Measurements from ENCODE around the gene KCNT2. TPM values are rescaled to one million over a fixed set of nuclear protein-coding genes. Genes with fewer than 3 reads are reported as not detected.
"Not testable (repeated sequence)": the region's sequence is repeated elsewhere in the genome, so short reads cannot be mapped to it uniquely, and the experiment has no call there.

Gene KCNT2
- total RNA-seq, 2 experiments from 2014 or later = not detected

DNA sequence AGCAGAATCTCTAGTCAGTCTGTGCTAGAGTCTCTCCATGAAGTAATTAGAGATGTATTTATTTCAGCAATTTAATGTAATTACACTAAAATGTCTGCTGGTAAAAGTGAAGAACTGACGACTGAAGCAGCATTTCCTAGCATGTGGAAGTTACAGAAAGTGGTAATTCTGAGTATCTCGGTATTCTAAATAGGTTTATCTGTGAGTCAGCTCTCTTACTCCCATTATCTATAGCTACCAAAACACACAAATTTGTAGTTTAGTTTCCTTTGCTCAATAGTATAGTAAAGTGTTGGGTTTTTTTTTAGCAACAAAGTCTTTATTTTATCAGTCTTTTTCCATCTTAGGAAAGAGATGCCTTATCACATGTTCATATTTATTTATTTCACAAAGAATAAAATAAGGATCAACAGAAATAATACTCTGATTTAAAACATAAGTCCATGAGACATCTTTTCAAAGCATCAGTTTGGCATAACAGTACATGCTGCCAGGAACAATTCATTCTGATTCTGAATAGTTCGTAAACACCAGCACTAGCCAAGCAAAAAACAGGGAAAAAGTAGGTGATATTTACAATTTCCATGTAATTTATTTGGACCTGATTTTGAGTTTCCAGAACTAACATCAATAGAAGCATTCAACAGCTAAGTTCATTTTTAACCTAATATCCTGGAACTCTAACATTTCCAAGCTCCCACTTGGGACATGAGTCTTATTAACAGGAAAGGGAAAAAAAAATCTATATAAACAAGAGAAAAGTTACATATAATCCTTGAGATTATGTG lies 76.3 kb downstream of the KCNT2 start:
- H3K36me3 Mint-ChIP-seq (ENCODE audit: low read depth) = no peaks in the 10 kb centered on the region
- H3K4me1 Mint-ChIP-seq (ENCODE audit: low read depth) = no peaks in the 10 kb centered on the region
- H3K4me3 Mint-ChIP-seq = no peak overlapping the region
- H3K27me3 Mint-ChIP-seq (ENCODE audit: low read depth) = no peaks in the 10 kb centered on the region
- intact Hi-C loops (cut with micrococcal nuclease) = no loop called here
- DNase-seq = no peak
- CTCF ChIA-PET = no interaction called here
- peaks cover 3% of the 10 kb centered on the region for H3K9me3 Mint-ChIP-seq
- no peak overlapping the region for H3K27ac Mint-ChIP-seq

DNA sequence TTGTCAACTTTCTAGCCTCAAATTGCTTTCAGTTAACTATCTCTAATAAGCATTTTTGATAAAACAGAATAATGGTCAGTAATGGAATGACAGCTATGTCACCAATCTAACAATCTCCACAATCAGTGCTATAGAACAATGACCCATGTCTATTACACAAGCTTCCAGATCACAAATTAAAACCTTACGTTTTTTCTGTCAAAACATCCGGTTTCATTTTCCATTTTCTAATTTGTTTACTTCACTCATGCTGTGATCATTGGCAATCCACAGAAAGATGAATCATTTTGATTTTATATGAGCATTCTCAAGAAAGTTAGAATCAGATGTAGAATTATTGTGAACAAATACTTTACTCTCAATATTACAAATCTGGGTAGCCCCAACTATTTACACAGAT lies 80.3 kb downstream of the KCNT2 start:
- peaks cover 6% of the 10 kb centered on the region for H3K9me3 Mint-ChIP-seq
- no peak overlapping the region for H3K4me3 Mint-ChIP-seq
- CTCF ChIA-PET = no interaction called here
- no peak for DNase-seq
- intact Hi-C loops (cut with micrococcal nuclease) = no loop called here
- no peak overlapping the region for H3K27ac Mint-ChIP-seq
- H3K36me3 Mint-ChIP-seq (ENCODE audit: low read depth) = no peaks in the 10 kb centered on the region
- H3K4me1 Mint-ChIP-seq (ENCODE audit: low read depth) = no peaks in the 10 kb centered on the region
- no peaks in the 10 kb centered on the region for H3K27me3 Mint-ChIP-seq (ENCODE audit: low read depth)

DNA sequence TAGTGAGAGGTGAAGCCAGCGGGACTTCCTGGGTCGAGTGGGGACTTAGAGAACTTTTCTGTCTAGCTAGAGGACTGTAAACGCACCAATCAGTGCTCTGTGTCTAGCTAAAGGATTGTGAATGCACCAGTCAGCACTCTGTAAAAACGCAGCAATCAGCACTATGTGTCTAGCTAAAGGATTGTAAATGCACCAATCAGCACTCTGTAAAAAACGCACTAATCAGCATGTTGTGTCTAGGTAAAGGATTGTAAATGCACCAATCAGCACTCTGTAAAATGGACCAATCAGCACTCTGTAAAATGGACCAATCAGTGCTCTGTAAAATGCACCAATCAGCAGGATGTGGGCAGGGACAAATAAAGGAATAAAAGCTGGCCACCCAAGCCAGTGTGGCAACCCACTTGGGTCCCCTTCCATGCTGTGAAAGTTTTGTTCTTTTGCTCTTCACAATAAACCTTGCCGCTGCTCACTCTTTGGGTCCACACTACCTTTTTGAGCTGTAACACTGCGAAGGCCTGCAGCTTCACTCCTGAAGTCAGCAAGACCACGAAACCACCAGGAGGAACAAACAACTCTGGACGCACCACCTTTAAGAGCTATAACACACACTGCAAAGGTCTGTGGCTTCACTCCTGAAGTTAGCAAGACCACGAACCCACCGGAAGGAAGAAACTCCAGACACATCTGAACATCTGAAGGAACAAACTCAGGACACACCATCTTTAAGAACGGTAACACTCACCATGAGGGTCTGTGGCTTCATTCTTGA lies 85.5 kb downstream of the KCNT2 start:
- DNase-seq; H3K4me1 Mint-ChIP-seq (ENCODE audit: low read depth); H3K27me3 Mint-ChIP-seq (ENCODE audit: low read depth); H3K4me3 Mint-ChIP-seq; intact Hi-C loops (cut with micrococcal nuclease); H3K9me3 Mint-ChIP-seq; H3K27ac Mint-ChIP-seq; H3K36me3 Mint-ChIP-seq (ENCODE audit: low read depth): not testable (repeated sequence)
- CTCF ChIA-PET = interaction anchor here (1.9 kb wide), 1 partner anchor 374 kb away, joined by 5 read pairs; no protein-coding TSS in a partner anchor

DNA sequence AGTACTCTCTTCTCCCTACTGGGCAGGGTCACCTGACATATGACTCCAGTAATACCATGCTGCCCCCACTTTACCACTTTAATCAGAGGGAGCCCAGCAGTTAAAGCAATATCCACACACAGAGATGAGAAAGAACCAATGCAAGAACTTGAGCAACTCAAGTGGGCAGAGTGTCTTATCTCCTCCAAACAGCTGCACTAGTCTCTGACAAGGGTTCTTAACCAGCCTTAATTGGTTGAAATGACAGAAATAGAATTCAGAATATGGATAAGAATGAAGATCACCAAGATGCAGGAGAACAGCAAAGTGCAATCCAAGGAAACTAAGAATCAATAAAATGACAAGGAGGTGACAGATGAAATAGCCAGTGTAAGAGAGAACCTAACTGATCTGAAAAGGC lies 91.0 kb downstream of the KCNT2 start:
- DNase-seq = no peak
- CTCF ChIA-PET = interaction anchor here (1.0 kb wide), 1 partner anchor 10 kb away, joined by 3 read pairs; no protein-coding TSS in a partner anchor
- no peak overlapping the region for H3K27ac Mint-ChIP-seq
- no peaks in the 10 kb centered on the region for H3K27me3 Mint-ChIP-seq (ENCODE audit: low read depth)
- H3K36me3 Mint-ChIP-seq (ENCODE audit: low read depth) = no peaks in the 10 kb centered on the region
- H3K9me3 Mint-ChIP-seq = peaks cover 2% of the 10 kb centered on the region
- no peaks in the 10 kb centered on the region for H3K4me1 Mint-ChIP-seq (ENCODE audit: low read depth)
- no peak overlapping the region for H3K4me3 Mint-ChIP-seq
- intact Hi-C loops (cut with micrococcal nuclease) = no loop called here

DNA sequence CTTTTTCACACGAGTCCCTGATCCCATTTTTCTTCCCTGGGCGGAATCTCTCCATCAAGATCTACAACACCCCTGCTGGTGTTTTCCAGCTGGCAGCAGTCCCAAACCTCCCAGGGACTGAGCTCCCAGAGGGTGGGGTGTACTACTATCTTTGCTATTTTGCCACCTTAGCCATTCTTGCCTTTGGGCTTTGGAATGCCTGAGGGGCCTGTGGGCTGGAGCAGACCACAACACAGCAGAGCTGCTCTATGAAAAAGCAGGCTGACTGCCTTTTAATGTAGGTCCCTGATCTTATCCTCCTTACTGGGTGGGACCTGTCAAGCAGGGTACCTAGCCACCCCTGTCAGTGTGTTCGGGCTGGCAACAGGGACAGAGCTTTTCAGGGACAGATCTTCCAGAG lies 91.9 kb downstream of the KCNT2 start:
- no peak for DNase-seq
- no peak overlapping the region for H3K4me3 Mint-ChIP-seq
- CTCF ChIA-PET = interaction anchor here (1.0 kb wide), 1 partner anchor 9 kb away, joined by 3 read pairs; no protein-coding TSS in a partner anchor
- no peaks in the 10 kb centered on the region for H3K36me3 Mint-ChIP-seq (ENCODE audit: low read depth)
- no peaks in the 10 kb centered on the region for H3K27me3 Mint-ChIP-seq (ENCODE audit: low read depth)
- H3K27ac Mint-ChIP-seq = no peak overlapping the region
- intact Hi-C loops (cut with micrococcal nuclease) = no loop called here
- no peaks in the 10 kb centered on the region for H3K9me3 Mint-ChIP-seq
- no peaks in the 10 kb centered on the region for H3K4me1 Mint-ChIP-seq (ENCODE audit: low read depth)

DNA sequence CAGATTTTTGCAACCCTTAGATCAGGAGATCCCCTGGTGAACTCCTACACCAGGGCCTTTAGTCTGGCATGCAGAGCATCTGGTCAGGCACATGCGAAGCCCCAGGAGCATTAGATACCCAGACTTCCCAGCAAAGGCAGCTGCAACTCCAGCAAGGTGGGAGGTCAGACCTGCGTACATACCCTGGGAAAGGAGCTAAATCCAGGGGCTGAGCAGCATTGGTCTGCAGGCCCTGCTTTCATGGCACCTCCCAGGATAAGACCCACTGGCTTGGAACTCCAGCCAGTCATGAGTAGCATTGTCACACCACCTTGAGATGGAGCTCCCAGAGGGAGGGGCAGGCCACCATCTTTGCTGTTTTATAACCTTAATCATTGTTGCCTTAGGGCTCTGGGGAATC lies 92.3 kb downstream of the KCNT2 start:
- Mint-ChIP-seq H3K27ac (no peak overlapping the region), H3K27me3 (ENCODE audit: low read depth) (no peaks in the 10 kb centered on the region), H3K4me3 (no peak overlapping the region), H3K36me3 (ENCODE audit: low read depth) (no peaks in the 10 kb centered on the region), H3K9me3 (no peaks in the 10 kb centered on the region), H3K4me1 (ENCODE audit: low read depth) (no peaks in the 10 kb centered on the region)
- DNase-seq = no peak
- intact Hi-C loops (cut with micrococcal nuclease) = no loop called here
- CTCF ChIA-PET = interaction anchor here (1.0 kb wide), 1 partner anchor 9 kb away, joined by 3 read pairs; no protein-coding TSS in a partner anchor

DNA sequence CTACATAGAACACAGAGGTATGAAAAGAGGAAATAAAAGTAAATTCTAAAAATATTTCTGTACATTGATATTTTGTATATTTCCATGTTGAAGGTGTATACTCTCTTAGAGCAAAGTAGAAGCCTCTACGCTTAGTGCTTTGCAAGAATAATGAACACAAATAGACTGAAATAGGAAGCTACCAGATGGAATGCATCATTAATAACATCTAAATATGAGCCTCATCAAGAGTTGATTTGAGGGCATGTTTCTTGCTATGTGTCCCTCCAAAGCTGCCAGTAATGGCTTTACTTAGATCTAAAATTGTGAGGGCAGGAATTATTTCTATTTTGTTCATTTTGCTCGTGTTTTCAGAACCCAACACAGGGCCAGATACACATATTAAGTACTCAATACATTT lies 94.4 kb downstream of the KCNT2 start:
- CTCF ChIA-PET = no interaction called here
- H3K36me3 Mint-ChIP-seq (ENCODE audit: low read depth) = no peaks in the 10 kb centered on the region
- H3K9me3 Mint-ChIP-seq = no peaks in the 10 kb centered on the region
- no peak overlapping the region for H3K4me3 Mint-ChIP-seq
- no peaks in the 10 kb centered on the region for H3K27me3 Mint-ChIP-seq (ENCODE audit: low read depth)
- no peak overlapping the region for H3K27ac Mint-ChIP-seq
- intact Hi-C loops (cut with micrococcal nuclease) = no loop called here
- no peak for DNase-seq
- H3K4me1 Mint-ChIP-seq (ENCODE audit: low read depth) = no peaks in the 10 kb centered on the region

DNA sequence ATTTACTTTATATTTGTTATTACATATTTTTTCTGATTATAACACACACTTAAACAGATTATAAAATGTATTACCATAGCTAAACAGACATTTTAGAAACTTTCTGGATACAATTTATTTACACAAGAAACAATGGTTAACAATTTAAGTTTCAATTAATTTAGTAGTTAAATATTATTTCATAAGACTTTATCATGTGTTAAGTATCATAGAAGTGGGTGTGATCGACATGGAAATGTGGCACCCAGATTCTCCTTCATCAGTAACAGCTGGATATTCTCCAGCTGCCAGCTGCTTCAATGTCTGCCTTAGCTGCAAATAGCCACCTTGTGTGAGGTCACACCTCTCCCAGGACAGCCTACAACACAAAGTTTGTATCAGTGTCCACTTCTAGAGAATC lies 97.8 kb downstream of the KCNT2 start:
- H3K9me3 Mint-ChIP-seq = no peaks in the 10 kb centered on the region

DNA sequence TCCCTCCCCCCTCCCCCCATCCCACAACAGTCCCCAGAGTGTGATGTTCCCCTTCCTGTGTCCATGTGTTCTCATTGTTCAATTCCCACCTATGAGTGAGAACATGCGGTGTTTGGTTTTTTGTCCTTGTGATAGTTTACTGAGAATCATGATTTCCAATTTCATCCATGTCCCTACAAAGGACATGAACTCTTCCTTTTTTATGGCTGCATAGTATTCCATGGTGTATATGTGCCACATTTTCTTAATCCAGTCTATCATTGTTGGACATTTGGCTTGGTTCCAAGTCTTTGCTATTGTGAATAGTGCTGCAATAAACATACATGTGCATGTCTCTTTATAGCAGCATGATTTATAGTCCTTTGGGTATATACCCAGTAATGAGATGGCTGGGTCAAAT lies 104.0 kb downstream of the KCNT2 start:
- DNase-seq; H3K27ac Mint-ChIP-seq; CTCF ChIA-PET; H3K27me3 Mint-ChIP-seq (ENCODE audit: low read depth); H3K9me3 Mint-ChIP-seq; intact Hi-C loops (cut with micrococcal nuclease); H3K4me1 Mint-ChIP-seq (ENCODE audit: low read depth); H3K4me3 Mint-ChIP-seq; H3K36me3 Mint-ChIP-seq (ENCODE audit: low read depth): not testable (repeated sequence)

More for the DNA sequence above, 97.8 kb downstream of the KCNT2 start:
- Mint-ChIP-seq H3K36me3 (ENCODE audit: low read depth) (no peaks in the 10 kb centered on the region), H3K4me3 (no peak overlapping the region), H3K4me1 (ENCODE audit: low read depth) (no peaks in the 10 kb centered on the region), H3K27me3 (ENCODE audit: low read depth) (no peaks in the 10 kb centered on the region), H3K27ac (no peak overlapping the region)
- no peak for DNase-seq
- intact Hi-C loops (cut with micrococcal nuclease) = no loop called here
- CTCF ChIA-PET = no interaction called here

DNA sequence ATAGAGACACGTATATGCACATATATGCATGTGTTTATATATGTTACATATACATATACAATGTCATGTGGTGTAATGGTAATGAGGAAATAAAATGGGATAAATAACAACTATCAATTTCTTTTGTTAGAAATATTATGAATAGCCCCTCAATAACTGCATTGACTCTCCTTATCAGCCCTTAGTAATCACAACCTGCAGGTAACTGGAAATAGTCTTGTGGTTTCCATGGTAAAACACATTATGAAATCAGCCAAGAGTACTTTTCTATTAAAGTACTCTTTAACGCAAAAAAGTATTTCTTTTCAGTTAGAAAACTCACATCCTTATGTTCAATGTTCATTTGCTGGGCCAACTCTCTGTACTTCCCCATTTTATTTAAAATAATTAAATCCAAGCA lies 105.8 kb downstream of the KCNT2 start:
- Mint-ChIP-seq H3K4me3 (no peak overlapping the region), H3K27me3 (ENCODE audit: low read depth) (no peaks in the 10 kb centered on the region), H3K4me1 (ENCODE audit: low read depth) (no peaks in the 10 kb centered on the region), H3K36me3 (ENCODE audit: low read depth) (no peaks in the 10 kb centered on the region), H3K27ac (no peak overlapping the region), H3K9me3 (peaks cover 4% of the 10 kb centered on the region)
- CTCF ChIA-PET = no interaction called here
- no peak for DNase-seq
- intact Hi-C loops (cut with micrococcal nuclease) = no loop called here

DNA sequence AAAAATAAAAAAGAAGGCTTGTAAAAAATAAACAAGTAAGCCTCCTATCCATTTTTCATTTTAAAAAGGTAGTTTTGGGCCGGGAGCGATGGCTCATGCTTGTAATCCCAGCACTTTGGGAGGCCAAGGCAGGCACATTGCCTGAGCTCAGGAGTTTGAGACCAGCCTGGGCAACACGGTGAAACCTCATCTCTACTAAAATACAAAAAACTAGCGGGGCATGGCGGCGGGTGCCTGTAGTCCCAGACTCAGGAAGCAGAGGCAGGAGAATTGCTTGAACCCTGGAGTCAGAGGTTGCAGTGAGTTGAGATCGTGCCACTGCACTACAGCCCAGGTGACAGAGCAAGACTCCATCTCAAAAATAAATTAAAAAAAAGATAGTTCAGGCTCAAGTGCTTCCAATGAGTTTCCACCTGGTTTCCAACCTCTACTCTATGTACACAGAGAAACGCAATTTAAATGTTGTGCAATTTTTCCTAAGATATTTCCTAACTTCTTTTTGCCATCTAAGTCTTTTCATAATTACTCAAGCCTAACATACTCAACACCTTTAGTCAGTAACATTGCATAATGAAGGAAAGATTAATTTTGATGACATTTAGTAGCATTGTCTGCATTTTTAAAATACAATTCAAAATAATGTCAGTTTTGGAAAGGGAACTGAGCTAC lies 106.3 kb downstream of the KCNT2 start:
- Mint-ChIP-seq H3K9me3 (peaks cover 4% of the 10 kb centered on the region), H3K27me3 (ENCODE audit: low read depth) (no peaks in the 10 kb centered on the region), H3K4me3 (no peak overlapping the region), H3K4me1 (ENCODE audit: low read depth) (no peaks in the 10 kb centered on the region), H3K36me3 (ENCODE audit: low read depth) (no peaks in the 10 kb centered on the region), H3K27ac (no peak overlapping the region)
- intact Hi-C loops (cut with micrococcal nuclease) = no loop called here
- DNase-seq = no peak
- CTCF ChIA-PET = no interaction called here

DNA sequence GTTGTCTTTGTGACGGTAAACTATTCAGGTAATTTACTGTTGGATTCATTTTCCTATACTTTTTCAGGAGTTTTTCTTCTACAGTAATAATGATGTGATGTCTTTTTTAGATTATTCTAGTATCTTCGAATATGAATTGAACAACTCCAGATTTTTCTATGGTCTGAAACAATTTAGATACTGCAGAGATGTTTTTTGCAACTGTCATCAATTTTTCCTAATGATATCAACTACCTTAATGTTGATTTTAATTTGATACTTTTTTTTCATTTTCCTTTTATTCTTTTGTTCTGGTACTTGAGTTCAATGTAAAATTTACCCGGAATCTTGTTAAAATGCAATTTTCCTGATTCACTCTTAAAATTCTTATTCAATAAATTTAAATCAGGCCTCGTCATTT lies 110.4 kb downstream of the KCNT2 start:
- CTCF ChIA-PET = no interaction called here
- no peak for DNase-seq
- Mint-ChIP-seq H3K9me3 (no peaks in the 10 kb centered on the region), H3K4me1 (ENCODE audit: low read depth) (no peaks in the 10 kb centered on the region), H3K4me3 (no peak overlapping the region), H3K27me3 (ENCODE audit: low read depth) (no peaks in the 10 kb centered on the region), H3K27ac (no peak overlapping the region), H3K36me3 (ENCODE audit: low read depth) (no peaks in the 10 kb centered on the region)
- intact Hi-C loops (cut with micrococcal nuclease) = no loop called here
